Measurements from ENCODE around the gene TMEM229B. TPM values are rescaled to one million over a fixed set of nuclear protein-coding genes. Genes with fewer than 3 reads are reported as not detected.

TMEM229B gene
- total RNA-seq, 3 donors from 2014 or later (not counting 1 experiment from before 2014, with no cell fraction given), result 28.3 to 51.3 (median 49.9) TPM

DNA sequence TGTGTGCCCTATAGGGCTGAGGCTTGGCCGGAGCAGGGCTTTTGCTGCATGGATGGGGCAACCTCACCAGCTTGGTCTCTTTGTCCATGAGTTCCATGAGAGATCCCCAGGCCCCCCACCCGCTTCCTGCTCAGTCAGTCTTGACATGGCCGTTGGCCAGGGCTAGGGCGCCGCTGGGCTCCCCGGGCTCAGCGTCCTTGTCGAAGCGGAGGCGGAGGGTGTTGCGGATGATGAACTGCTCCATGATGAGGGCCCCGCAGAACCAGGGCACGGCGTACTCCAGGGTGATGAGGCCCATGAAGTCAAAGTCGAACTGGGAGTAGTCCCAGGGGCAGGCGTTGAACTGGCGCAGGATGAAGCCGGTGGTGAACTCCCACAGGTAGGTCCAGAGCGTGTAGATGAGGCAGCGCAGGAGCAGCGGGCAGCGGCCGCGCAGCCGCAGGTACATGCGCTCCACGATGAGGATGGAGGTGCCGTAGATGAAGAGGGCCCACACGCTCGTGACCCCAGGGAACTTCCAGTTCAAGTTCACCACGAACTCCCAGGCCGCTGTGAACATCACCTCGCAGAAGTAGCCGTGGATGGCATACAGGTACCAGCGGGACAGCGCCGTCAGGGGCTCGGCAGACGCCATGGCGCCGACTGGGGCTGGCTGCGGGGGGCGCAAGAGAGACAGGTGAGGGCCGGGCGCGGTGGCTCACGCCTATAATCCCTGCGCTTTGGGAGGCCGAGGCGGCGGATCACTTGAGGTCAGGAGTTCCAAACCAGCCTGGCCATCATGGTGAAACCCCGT, 15.0 kb downstream of the TMEM229B start:
- intact Hi-C loops (cut with micrococcal nuclease), result no loop called here
- Mint-ChIP-seq H3K36me3 (no peaks in the 10 kb centered on the region), H3K27me3 (ENCODE audit: low read depth in 2 of 2) (no peaks in the 10 kb centered on the region), H3K4me1 (peaks cover 27 to 53% of the 10 kb centered on the region in 2 donors), H3K27ac (no peak overlapping the region), H3K4me3 (no peak overlapping the region), H3K9me3 (no peaks in the 10 kb centered on the region)
- Histone ChIP-seq H3K9me3 (ENCODE audit: control insufficient read depth, insufficient read depth, low read length) (no peaks in the 10 kb centered on the region), H3K27ac (ENCODE audit: low read length) (no peak overlapping the region), H3K4me1 (ENCODE audit: control insufficient read depth, insufficient read depth, low read length) (peaks cover 7% of the 10 kb centered on the region), H3K4me3 (ENCODE audit: low read length) (no peak overlapping the region), H3K27me3 (ENCODE audit: control insufficient read depth, insufficient read depth, low read length) (no peaks in the 10 kb centered on the region), H3K36me3 (ENCODE audit: control insufficient read depth, insufficient read depth, low read length) (peaks cover 22% of the 10 kb centered on the region)
- no peak for ATAC-seq
- DNase-seq, result no peak
- TF ChIP-seq, protein P1, sequence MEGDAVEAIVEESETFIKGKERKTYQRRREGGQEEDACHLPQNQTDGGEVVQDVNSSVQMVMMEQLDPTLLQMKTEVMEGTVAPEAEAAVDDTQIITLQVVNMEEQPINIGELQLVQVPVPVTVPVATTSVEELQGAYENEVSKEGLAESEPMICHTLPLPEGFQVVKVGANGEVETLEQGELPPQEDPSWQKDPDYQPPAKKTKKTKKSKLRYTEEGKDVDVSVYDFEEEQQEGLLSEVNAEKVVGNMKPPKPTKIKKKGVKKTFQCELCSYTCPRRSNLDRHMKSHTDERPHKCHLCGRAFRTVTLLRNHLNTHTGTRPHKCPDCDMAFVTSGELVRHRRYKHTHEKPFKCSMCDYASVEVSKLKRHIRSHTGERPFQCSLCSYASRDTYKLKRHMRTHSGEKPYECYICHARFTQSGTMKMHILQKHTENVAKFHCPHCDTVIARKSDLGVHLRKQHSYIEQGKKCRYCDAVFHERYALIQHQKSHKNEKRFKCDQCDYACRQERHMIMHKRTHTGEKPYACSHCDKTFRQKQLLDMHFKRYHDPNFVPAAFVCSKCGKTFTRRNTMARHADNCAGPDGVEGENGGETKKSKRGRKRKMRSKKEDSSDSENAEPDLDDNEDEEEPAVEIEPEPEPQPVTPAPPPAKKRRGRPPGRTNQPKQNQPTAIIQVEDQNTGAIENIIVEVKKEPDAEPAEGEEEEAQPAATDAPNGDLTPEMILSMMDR (IDR thresholded peaks at IDR 0.05), result no peak
- 98% methylated on average over 52 of the region's 52 CpGs for WGBS (ENCODE audit: insufficient coverage)

DNA sequence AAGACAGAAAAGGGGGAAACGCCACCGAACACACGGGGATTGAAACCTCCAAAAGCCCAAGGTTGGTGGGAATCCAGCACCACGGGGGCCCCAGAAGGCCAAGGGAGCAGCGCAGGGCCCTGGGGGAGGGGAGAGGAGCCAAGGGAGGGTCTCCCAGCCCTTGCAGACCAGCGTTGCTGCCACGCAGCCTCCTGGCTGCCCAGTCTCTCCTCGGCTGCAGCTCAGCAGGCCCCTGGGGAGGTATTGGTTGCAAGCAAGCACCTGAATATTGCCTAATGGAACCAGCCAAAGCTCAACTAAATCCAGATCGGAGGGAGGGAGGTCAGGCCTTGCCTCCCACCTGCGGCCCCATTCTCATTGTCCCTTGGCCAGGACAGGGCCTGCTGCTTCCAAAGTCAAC, 15.8 kb downstream of the TMEM229B start:
- no peak for ATAC-seq
- Mint-ChIP-seq H3K9me3 (no peaks in the 10 kb centered on the region), H3K4me1 (peaks cover 21 to 53% of the 10 kb centered on the region in 2 donors), H3K27me3 (ENCODE audit: low read depth in 2 of 2) (no peaks in the 10 kb centered on the region), H3K27ac (peak overlapping the region in 1 of 2 donors; percentile 65), H3K36me3 (no peaks in the 10 kb centered on the region), H3K4me3 (no peak overlapping the region)
- Histone ChIP-seq H3K36me3 (ENCODE audit: control insufficient read depth, insufficient read depth, low read length) (peaks cover 19% of the 10 kb centered on the region), H3K4me1 (ENCODE audit: control insufficient read depth, insufficient read depth, low read length) (peaks cover 15% of the 10 kb centered on the region), H3K27ac (ENCODE audit: low read length) (no peak overlapping the region), H3K4me3 (ENCODE audit: low read length) (no peak overlapping the region), H3K9me3 (ENCODE audit: control insufficient read depth, insufficient read depth, low read length) (no peaks in the 10 kb centered on the region), H3K27me3 (ENCODE audit: control insufficient read depth, insufficient read depth, low read length) (no peaks in the 10 kb centered on the region)
- intact Hi-C loops (cut with micrococcal nuclease), result no loop called here
- TF ChIP-seq, protein P1 (IDR thresholded peaks at IDR 0.05), result no peak
- WGBS (ENCODE audit: insufficient coverage), result 96% methylated on average over 10 of the region's 10 CpGs
- DNase-seq, result no peak

DNA sequence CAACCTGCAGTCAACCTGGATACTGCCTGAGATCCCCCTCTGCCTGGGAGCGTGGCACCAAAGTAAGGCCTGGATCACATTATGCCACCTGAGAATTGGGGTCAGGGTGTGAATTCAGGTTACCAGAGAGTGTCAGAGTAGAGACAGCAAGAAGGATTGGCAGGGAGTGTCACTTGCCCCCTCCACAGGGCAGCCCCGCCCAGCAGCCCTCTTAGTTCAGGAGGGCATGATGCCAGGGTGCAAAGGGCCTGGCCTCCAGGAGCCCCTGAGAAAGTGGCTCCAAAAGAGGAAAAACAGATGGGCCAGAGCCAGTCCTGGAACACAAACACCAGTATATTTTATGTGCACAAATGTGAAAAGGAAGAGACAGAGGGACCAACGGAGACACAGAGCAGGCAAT, 18.6 kb downstream of the TMEM229B start:
- Mint-ChIP-seq H3K27me3 (ENCODE audit: low read depth in 2 of 2) (peaks cover 0 to 6% of the 10 kb centered on the region in 2 donors), H3K9me3 (no peaks in the 10 kb centered on the region), H3K4me3 (no peak overlapping the region), H3K27ac (peak overlapping the region; percentile 17 to 41), H3K36me3 (no peaks in the 10 kb centered on the region), H3K4me1 (peaks cover 19 to 55% of the 10 kb centered on the region in 2 donors)
- intact Hi-C loops (cut with micrococcal nuclease), result no loop called here
- ATAC-seq (no peak), DNase-seq (no peak)
- no peak overlapping the region for H3K27ac ChIP-seq (ENCODE audit: low read length)
- H3K4me3 ChIP-seq (ENCODE audit: low read length), result no peak overlapping the region
- H3K36me3 ChIP-seq (ENCODE audit: control insufficient read depth, insufficient read depth, low read length), result peaks cover 12% of the 10 kb centered on the region
- TF ChIP-seq, protein P1 (IDR thresholded peaks at IDR 0.05), result no peak
- H3K4me1 ChIP-seq (ENCODE audit: control insufficient read depth, insufficient read depth, low read length), result peaks cover 23% of the 10 kb centered on the region
- WGBS (ENCODE audit: insufficient coverage), result 99% methylated on average over 3 of the region's 3 CpGs
- H3K9me3 ChIP-seq (ENCODE audit: control insufficient read depth, insufficient read depth, low read length), result no peaks in the 10 kb centered on the region
- no peaks in the 10 kb centered on the region for H3K27me3 ChIP-seq (ENCODE audit: control insufficient read depth, insufficient read depth, low read length)

All from natural killer cell (primary cell).